ENCODE data around the gene DENND1B. TPM values are rescaled to one million over a fixed set of nuclear protein-coding genes. Genes with fewer than 3 reads are reported as not detected.

Gene DENND1B
- total and polyA plus RNA-seq, 9 donors: 3.1 to 8.9 (median 4.7) TPM

GRCh38 chr1:197481101-197481500, 294.2 kb downstream of the DENND1B start:
- peak; percentile 17 for DNase-seq
- no peaks in the 10 kb centered on the region for H3K27me3 ChIP-seq (ENCODE audit: control insufficient read depth, insufficient read depth, low read length)
- H3K27ac ChIP-seq (ENCODE audit: low read length): no peak overlapping the region
- H3K4me3 ChIP-seq (ENCODE audit: low read length): no peak overlapping the region
- H3K9me3 ChIP-seq (replicated peaks; ENCODE audit: control insufficient read depth, low read depth, low read length): no peaks in the 10 kb centered on the region
- H3K36me3 ChIP-seq (ENCODE audit: control insufficient read depth, insufficient read depth, low read length): no peaks in the 10 kb centered on the region
- H3K4me1 ChIP-seq (ENCODE audit: control insufficient read depth, insufficient read depth, low read length): no peaks in the 10 kb centered on the region
- 28% methylated on average over 2 of the region's 4 CpGs for WGBS (ENCODE audit: insufficient coverage)

GRCh38 chr1:197480446-197480845, 294.8 kb downstream of the DENND1B start:
- H3K4me1 ChIP-seq (ENCODE audit: control insufficient read depth, insufficient read depth, low read length): no peaks in the 10 kb centered on the region
- H3K9me3 ChIP-seq (replicated peaks; ENCODE audit: control insufficient read depth, low read depth, low read length): no peaks in the 10 kb centered on the region
- H3K27me3 ChIP-seq (ENCODE audit: control insufficient read depth, insufficient read depth, low read length): no peaks in the 10 kb centered on the region
- no peak overlapping the region for H3K4me3 ChIP-seq (ENCODE audit: low read length)
- H3K27ac ChIP-seq (ENCODE audit: low read length): no peak overlapping the region
- no peak for DNase-seq
- 80% methylated on average over 1 of the region's 6 CpGs for WGBS (ENCODE audit: insufficient coverage)
- H3K36me3 ChIP-seq (ENCODE audit: control insufficient read depth, insufficient read depth, low read length): no peaks in the 10 kb centered on the region

- Histone ChIP-seq H3K9me3 (replicated peaks; ENCODE audit: control insufficient read depth, low read depth, low read length) (no peaks in the 10 kb centered on the region), H3K27me3 (ENCODE audit: control insufficient read depth, insufficient read depth, low read length) (no peaks in the 10 kb centered on the region), H3K4me3 (ENCODE audit: low read length) (no peak overlapping the region), H3K36me3 (ENCODE audit: control insufficient read depth, insufficient read depth, low read length) (no peaks in the 10 kb centered on the region), H3K4me1 (ENCODE audit: control insufficient read depth, insufficient read depth, low read length) (peaks cover 6% of the 10 kb centered on the region), H3K27ac (ENCODE audit: low read length) (no peak overlapping the region)
- DNase-seq: no peak
- WGBS (ENCODE audit: insufficient coverage): 40% methylated on average over 2 of the region's 3 CpGs
These were observed 303.1 kb downstream of the DENND1B start for GRCh38 chr1:197472141-197472540.

DNA sequence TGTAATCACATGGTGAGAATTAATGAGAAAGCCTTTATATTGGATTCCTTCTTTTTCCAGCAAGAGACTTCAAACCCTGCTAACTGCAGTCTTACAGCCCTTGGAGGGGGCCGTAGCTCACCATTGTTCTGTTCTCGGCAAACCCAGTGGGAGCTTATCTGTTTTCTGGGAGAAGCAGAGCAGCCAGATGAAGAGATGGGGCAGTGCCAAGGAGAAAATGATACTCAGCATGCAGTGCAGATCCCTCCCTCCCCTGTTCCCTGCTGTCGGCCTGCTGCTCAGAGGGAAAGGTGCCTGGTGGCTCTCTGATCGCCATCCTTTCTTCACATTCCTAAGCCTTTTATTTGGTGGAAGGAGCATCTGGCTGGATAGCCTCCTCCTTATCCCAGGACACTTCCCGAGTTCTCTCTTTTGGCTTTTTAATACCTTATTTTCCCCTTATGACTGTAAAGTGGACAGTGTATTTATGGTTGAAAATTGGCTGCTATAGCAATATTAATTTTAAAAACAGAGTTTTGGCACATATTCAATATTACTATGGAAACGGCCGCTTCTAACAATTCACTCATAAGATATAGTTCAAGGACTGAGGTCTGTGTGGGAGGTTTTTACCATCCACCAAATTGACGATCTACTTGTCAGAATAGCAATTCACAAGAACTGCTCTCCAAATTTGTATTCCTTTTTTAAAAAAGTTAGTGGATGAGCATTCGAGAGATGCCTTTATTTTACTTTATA, 303.9 kb downstream of the DENND1B start:
- no CpG with 5 or more reads among the region's 9 CpGs for WGBS (ENCODE audit: insufficient coverage)

DNA sequence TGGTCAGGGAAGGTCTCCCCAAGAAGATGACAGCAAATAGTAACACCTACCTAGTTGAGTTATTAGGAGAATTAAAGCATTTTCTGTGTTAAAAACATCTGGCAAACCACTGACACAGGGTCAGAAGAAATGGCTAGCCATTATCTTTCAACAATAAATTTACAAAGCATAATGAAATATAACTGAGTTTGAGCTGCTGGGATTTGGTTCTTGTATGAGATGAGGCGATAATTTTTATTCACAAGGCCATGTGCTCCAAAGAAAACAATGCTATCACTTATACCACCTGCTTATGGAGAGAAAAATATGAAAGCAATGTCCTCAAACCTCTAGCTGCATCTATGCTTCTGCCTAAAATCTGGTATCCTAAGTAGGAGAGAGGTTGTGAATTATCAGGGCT, 304.9 kb downstream of the DENND1B start:
- WGBS (ENCODE audit: insufficient coverage): no CpG with 5 or more reads among the region's 1 CpG
- DNase-seq: no peak
- H3K36me3 ChIP-seq (ENCODE audit: control insufficient read depth, insufficient read depth, low read length): no peaks in the 10 kb centered on the region

More for the DNA sequence above, 303.9 kb downstream of the DENND1B start:
- H3K36me3 ChIP-seq (ENCODE audit: control insufficient read depth, insufficient read depth, low read length): no peaks in the 10 kb centered on the region
- H3K4me3 ChIP-seq (ENCODE audit: low read length): no peak overlapping the region
- peaks cover 6% of the 10 kb centered on the region for H3K4me1 ChIP-seq (ENCODE audit: control insufficient read depth, insufficient read depth, low read length)
- peak overlapping the region; percentile 75 for H3K27ac ChIP-seq (ENCODE audit: low read length)
- no peaks in the 10 kb centered on the region for H3K9me3 ChIP-seq (replicated peaks; ENCODE audit: control insufficient read depth, low read depth, low read length)
- no peaks in the 10 kb centered on the region for H3K27me3 ChIP-seq (ENCODE audit: control insufficient read depth, insufficient read depth, low read length)
- DNase-seq: peak; percentile 80

DNA sequence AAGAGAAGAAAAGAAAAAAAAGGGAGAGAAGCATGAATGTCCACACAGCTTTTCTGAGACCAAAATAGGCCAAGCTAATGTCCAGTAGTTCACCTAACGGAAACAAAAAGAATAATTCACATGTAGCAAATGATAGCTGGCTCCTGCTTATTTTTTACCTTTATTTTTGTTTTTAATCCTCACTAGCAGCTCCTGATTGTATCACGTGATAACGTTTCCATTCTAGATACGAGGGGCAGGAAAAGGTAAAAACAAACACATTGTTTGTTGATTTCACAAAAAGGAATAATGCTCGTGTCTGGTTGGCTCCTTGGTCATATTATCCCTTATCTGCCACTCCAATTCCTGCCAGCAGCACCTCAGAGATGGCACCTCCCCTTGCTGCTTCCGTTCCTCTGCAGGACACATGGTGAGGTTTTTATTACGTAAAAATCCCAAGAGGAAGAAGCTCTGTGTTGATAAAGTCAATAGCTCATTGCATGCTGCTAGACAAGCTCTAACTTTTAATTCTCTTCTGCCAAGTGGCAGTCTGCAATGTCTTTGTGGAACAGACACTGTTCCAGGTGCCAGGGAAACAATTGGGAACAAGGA, 305.6 kb downstream of the DENND1B start:
- H3K4me3 ChIP-seq (ENCODE audit: low read length): no peak overlapping the region
- peaks cover 6% of the 10 kb centered on the region for H3K4me1 ChIP-seq (ENCODE audit: control insufficient read depth, insufficient read depth, low read length)
- no peaks in the 10 kb centered on the region for H3K27me3 ChIP-seq (ENCODE audit: control insufficient read depth, insufficient read depth, low read length)
- DNase-seq: no peak
- no peaks in the 10 kb centered on the region for H3K9me3 ChIP-seq (replicated peaks; ENCODE audit: control insufficient read depth, low read depth, low read length)
- H3K27ac ChIP-seq (ENCODE audit: low read length): no peak overlapping the region
- no peaks in the 10 kb centered on the region for H3K36me3 ChIP-seq (ENCODE audit: control insufficient read depth, insufficient read depth, low read length)
- no CpG with 5 or more reads among the region's 7 CpGs for WGBS (ENCODE audit: insufficient coverage)

More for the DNA sequence above, 304.9 kb downstream of the DENND1B start:
- no peaks in the 10 kb centered on the region for H3K27me3 ChIP-seq (ENCODE audit: control insufficient read depth, insufficient read depth, low read length)
- peaks cover 6% of the 10 kb centered on the region for H3K4me1 ChIP-seq (ENCODE audit: control insufficient read depth, insufficient read depth, low read length)
- H3K27ac ChIP-seq (ENCODE audit: low read length): no peak overlapping the region
- H3K4me3 ChIP-seq (ENCODE audit: low read length): no peak overlapping the region
- no peaks in the 10 kb centered on the region for H3K9me3 ChIP-seq (replicated peaks; ENCODE audit: control insufficient read depth, low read depth, low read length)

DNA sequence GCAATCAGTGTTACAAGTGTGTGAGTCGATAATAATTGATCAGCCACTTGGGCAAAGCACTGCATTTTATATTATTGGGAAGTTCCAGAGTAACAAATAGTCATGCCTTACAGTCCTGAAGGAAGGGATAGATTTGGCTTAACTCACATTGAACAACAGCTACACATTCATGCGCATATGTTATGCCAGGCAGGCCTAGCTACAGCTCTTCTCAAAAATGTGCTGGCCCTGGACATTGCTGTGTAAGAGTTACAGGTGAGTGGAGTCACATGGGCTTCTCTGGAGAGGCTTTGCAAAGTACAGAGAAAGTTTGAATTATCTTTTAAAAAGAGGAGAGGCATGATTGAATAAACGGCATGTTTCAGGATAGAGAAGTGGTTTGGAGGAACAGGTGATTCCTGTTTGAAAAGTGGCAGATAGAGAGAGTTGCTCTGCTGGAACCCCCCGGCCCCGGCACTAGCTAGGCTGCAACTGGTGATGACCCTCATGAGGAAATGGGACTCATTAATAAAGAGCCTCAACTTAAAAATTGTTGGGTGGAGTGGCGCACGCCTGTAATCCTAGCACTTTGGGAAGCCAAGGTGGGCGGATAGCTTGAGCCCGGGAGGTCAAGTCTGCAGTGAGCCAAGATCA, 306.6 kb downstream of the DENND1B start:
- no peak overlapping the region for H3K4me3 ChIP-seq (ENCODE audit: low read length)
- H3K36me3 ChIP-seq (ENCODE audit: control insufficient read depth, insufficient read depth, low read length): no peaks in the 10 kb centered on the region
- 86% methylated on average over 8 of the region's 9 CpGs for WGBS (ENCODE audit: insufficient coverage)
- H3K9me3 ChIP-seq (replicated peaks; ENCODE audit: control insufficient read depth, low read depth, low read length): no peaks in the 10 kb centered on the region
- DNase-seq: no peak
- H3K4me1 ChIP-seq (ENCODE audit: control insufficient read depth, insufficient read depth, low read length): peaks cover 6% of the 10 kb centered on the region
- H3K27me3 ChIP-seq (ENCODE audit: control insufficient read depth, insufficient read depth, low read length): no peaks in the 10 kb centered on the region
- no peak overlapping the region for H3K27ac ChIP-seq (ENCODE audit: low read length)

- no peak overlapping the region for H3K27ac ChIP-seq (ENCODE audit: low read length)
- no peak for DNase-seq
- H3K27me3 ChIP-seq (ENCODE audit: control insufficient read depth, insufficient read depth, low read length): no peaks in the 10 kb centered on the region
- no peak overlapping the region for H3K4me3 ChIP-seq (ENCODE audit: low read length)
- H3K36me3 ChIP-seq (ENCODE audit: control insufficient read depth, insufficient read depth, low read length): no peaks in the 10 kb centered on the region
- H3K4me1 ChIP-seq (ENCODE audit: control insufficient read depth, insufficient read depth, low read length): peaks cover 6% of the 10 kb centered on the region
- 89% methylated on average over 1 of the region's 1 CpG for WGBS (ENCODE audit: insufficient coverage)
- H3K9me3 ChIP-seq (replicated peaks; ENCODE audit: control insufficient read depth, low read depth, low read length): no peaks in the 10 kb centered on the region
These were observed 307.4 kb downstream of the DENND1B start for GRCh38 chr1:197467881-197468280.

DNA sequence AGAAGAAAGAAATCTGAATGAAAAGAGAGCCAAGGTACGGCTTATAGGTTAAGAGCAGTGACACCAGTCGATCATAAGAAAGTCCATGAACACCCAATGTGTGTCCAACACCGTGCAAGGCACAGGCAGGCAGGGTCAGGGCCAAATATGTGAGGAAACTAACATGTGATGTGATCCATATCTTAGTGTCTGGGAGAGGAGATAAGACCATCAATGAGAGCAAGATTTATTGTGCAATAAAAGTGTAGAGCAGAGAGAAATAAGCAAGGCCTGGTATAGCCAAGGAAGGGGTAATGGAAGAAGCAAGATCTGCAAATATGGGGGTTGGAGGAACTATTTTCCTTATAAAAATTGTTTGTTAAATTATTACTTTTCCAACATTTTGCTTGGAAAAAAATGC, 308.5 kb downstream of the DENND1B start:
- Histone ChIP-seq H3K27me3 (ENCODE audit: control insufficient read depth, insufficient read depth, low read length) (no peaks in the 10 kb centered on the region), H3K36me3 (ENCODE audit: control insufficient read depth, insufficient read depth, low read length) (no peaks in the 10 kb centered on the region), H3K4me1 (ENCODE audit: control insufficient read depth, insufficient read depth, low read length) (peaks cover 6% of the 10 kb centered on the region), H3K4me3 (ENCODE audit: low read length) (no peak overlapping the region), H3K9me3 (replicated peaks; ENCODE audit: control insufficient read depth, low read depth, low read length) (no peaks in the 10 kb centered on the region), H3K27ac (ENCODE audit: low read length) (no peak overlapping the region)
- 50% methylated on average over 3 of the region's 3 CpGs for WGBS (ENCODE audit: insufficient coverage)
- DNase-seq: no peak

DNA sequence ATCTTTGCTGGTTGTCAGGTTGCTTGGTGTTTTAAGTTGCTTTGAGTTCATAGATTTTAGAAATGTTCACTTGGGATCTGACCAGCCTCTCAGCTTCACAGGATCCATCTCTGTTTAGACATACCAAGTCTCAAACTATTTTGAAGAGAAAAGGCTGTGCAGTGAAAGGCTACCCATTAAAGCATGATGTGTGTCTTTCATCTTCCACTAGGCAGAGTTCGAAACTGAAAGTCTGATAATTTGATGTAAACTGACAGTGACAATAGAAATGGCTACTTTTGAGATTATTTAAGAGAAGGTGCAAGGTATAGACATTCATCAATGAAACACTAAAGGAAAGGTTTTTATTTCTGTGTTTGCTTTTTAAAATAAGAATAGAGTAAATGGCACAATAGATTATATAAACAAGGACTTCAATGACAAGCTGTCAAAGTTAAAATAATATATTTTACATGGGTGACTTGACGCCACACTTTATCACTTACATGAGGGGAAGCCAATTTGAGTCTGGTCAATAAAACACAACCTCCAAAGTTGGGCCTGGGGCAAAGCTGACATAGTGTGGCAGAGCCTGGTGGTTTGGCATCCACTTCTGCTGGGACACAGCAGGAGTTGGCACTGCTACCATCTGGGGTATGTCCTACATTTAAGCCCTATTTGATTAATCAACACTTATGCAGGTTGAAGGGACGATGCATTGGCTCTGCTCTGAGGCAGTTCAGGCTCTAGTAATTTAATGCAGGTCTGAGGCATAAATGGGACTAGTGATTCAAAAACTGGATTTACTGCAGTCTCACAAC, 309.6 kb downstream of the DENND1B start:
- no CpG with 5 or more reads among the region's 3 CpGs for WGBS (ENCODE audit: insufficient coverage)
- no peak overlapping the region for H3K4me3 ChIP-seq (ENCODE audit: low read length)
- H3K27ac ChIP-seq (ENCODE audit: low read length): no peak overlapping the region
- no peaks in the 10 kb centered on the region for H3K9me3 ChIP-seq (replicated peaks; ENCODE audit: control insufficient read depth, low read depth, low read length)
- DNase-seq: no peak
- no peaks in the 10 kb centered on the region for H3K4me1 ChIP-seq (ENCODE audit: control insufficient read depth, insufficient read depth, low read length)
- no peaks in the 10 kb centered on the region for H3K27me3 ChIP-seq (ENCODE audit: control insufficient read depth, insufficient read depth, low read length)
- no peaks in the 10 kb centered on the region for H3K36me3 ChIP-seq (ENCODE audit: control insufficient read depth, insufficient read depth, low read length)
